HPDE6-E6E7 (cell line): Measurements from ENCODE around the gene ANTXR1.

Experiments used
- DNase-seq: peaks from one replicate; pipeline ENCODE4 v3.0.0; 2011; ENCODE audit warnings: missing footprints; ENCODE audit errors: extremely low spot score

ANTXR1 gene

DNA sequence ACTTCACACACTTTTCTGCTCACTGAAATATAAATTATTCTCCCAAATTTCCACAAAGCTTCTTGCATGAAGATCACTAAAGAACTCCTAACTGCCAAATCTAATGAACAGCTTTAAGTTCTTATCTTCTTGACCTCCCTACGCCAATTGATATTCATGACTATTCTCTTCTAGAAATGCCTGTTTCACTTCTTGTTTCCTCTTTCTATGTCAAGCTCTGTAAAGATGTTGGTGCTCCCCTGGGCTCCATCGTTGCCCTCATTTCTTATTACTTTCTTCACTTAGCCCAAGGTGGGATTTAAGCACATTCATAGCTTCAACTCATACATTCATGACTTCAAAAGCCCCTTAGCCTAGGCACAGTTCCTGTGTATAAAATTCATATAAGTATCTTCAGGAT, 9.2 kb upstream of the ANTXR1 start:
- no peak for DNase-seq

DNA sequence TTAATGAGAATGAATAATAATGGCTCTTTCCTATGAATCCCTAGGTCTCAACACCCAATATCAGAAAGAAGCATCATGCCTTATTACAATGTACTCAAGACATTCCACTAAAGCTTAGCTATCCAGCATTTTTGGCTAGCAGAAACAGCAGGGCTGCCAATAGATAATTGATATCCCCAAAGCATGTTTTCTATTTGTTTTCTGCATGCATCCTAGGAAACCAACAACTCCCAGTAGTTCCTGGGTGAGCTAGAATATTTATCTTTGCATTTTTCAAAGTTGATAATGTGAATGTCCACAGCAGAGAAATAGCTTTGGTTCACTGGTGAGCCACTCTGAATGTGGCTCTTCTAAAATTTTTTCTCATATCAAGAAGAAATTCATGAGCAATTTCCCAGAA, 5.8 kb upstream of the ANTXR1 start:
- DNase-seq = no peak

DNA sequence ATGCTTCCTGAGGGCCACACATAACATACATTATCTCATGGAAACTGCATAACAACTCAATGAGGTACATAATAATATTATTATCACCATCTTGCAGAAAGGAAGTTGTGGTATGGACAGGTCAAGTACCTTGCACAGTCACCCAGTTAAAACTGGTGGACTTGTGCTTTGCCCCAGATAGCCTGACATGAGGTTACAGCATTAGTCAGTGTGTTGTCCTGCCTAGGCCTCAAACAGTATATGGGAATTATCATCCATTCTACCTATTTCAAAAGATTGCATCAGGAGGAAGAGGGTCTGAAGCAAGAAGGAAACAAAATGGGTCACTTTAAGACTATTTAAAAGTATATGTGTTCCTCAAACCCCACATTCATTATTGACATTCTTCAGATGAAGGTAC, 5.4 kb upstream of the ANTXR1 start:
- DNase-seq = no peak

DNA sequence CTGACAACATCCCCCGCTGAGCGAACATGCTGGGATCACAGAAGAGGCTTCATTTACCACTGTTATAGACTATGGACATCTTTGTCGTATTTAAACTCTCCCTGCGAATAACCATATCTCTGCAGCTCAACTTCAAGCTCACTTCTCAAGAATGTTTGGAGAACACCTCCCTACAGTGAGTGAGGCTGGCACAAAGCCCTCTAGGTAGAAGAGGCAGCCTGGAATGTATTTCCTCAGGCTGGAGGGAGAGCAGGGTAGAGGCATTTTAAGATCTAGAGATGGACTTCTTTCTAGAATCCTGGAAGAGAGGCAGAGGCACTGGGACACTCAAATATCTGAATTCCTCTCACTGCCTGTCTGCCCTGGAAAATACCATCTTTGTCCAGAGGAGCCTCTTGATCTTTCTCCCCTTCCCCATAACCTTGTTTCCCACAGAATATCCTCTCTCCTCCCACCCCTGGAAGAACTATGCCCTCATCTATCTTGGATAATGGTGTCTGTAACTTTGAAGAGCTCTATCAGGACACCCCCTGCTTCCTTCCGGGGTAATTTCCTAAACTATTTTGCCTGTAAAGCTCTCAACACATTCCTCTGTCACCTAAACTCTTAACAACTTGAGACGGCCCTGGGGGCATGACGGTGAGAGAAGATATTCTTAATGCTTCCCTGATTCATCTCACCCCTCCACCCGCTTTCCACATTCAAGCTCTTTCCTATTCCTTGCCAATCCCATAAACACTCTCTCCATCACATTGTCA, 2.4 kb upstream of the ANTXR1 start:
- no peak for DNase-seq

DNA sequence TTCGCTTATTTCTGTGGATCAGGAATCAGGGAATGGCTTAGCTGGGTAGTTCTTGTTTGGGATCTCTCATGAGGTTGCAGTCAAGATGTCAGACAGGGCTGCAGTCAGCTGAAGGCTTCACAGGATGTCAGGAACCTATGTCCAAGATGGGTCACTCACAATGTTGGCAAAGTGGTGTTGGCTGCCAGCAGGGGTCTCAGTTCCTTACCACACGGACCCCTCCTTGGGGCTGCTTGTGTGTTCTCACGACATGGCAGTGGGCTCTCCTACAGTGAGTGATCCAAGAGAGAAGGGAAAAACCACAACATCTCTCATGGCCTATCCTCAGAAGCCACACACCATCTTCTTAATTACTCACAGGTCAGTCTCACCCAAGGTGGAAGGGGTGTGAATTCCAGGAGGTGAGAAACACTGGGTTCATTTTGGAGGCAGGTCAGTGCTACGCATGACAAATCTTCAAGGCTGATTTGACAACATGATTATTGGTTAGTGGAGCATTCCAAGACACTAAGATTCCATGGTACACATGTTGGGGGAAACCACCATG, 1.3 kb upstream of the ANTXR1 start:
- DNase-seq = no peak

DNA sequence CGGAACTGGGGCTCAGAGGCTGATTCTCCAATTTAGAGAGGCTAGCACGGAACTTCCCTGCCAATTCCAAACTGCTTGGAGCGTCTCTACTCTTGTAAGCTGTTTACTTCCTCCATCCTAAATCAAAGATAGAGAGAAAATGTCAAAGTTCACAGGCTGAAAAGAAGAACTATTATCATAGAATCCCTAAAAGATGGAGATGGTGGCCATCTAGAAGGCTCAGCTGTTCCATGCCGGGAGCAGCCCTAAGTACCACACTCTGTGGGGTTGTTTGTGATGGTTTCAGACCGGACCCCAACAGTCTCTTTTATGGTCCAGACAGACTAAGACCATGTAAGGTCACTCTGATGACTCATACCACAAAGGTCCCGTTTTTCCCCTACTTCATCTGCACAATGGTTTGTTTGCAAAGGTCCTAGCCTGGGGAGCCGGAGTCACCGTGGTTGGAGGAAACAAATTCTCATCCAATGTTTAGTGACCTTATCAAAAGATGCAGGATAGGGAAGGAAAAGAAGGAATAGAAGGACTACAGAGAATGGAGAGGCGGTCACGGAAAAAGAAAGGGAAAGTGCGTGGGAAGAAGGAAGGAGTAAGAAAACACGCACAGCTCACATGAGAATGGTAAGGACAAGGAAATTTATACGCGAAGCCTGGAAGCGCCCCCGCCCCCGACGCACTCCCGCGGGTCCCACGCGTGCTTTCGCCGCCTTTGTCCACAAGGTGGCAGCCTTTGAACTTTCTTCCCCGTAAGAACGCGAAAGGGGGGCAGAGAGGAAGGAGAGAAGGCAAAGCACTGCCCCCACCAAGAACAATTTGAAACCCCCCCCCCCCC, 453 bp upstream of the ANTXR1 start:
- DNase-seq = no peak

DNA sequence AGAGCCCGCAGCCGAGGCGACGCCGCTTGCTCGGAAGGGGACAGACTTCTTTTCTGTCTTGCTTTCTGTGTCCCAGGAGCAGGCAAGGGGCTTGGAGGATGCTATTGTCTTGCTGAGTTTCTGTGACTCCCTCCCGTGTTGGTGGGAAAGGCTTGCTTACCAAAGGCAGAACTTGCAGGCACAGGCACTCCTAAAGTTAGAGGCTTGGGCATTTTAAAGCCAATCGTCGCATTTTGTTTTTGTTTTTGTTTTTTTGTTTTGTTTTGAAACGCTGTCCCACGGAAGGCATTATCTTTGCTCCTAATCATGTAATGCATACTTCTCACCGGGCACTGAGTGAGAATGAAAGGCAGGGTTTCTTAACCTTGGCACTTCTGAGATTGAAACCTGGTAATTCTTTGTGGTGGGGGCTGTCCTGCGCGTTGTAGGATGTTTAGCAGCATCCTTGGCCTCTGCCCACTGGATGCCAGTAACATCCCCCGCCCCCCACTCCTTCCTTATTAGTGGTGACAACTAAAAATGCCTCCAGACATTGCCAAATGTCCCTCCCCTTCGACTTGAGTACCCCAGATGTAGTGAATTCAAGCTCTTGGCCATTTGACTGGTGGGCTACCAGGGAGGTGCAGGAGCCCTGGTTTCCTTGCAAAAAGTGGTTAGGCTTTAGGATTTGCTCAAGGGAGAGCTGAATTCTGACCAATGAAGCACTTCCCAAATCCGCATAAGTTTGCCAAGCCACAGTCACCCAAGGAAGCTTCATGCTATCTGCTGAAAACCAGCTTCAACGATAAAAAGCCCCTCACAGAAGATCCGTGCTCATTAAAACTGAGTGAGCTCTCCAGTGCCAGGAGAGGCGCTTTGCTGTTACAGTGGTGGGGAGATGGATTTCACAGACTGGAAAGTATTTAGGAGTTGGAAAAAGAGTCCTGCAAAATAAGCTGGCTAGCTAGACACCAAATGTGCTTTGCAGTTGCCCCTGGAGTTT, 1.2 kb downstream of the ANTXR1 start:
- DNase-seq = no peak

DNA sequence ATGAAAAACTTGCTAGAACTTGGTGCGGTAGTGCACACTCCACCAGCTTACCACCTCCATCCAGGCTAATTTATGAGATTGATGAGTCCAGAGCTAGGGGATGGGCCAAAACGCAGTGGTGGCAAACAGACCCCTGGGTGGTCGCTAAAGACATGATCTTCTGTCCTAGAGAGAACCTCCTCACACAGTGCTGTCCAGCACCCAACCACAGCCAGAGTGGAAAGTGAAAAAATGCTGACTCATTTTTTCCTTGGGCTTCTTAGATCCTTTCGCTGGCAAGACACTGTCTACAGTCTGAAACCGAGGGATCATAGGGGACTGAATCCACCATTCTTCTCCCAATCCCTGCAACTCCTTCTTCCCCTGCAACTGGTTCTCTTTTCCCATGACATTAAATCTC, 4.1 kb downstream of the ANTXR1 start:
- no peak for DNase-seq

GRCh38 chr2:69017835-69018234, 4.9 kb downstream of the ANTXR1 start:
- DNase-seq = no peak

- no peak for DNase-seq
Observed at GRCh38 chr2:69018678-69019095, 5.7 kb downstream of the ANTXR1 start.

- no peak for DNase-seq
Observed at GRCh38 chr2:69020496-69021426, 7.8 kb downstream of the ANTXR1 start.

DNA sequence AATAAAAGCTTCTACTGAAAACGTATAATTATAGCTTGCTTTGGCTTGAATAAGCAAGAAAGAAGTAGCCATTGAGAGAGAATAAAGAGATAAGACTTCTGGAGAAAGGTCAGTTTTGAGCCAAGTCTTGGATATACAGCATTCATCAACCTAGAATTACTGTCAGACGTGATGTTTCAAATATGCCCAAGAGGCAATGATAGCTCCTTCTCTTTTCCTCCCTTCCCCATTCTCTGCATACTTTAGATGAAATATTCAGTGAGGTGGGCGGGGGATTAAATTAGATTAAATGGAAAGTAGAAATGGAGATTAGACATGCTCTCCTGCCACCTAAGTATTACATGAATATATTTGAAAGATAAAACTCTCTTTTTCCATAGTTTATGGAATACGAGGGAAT, 8.7 kb downstream of the ANTXR1 start:
- DNase-seq = no peak

- peak; percentile 69 for DNase-seq
Observed at GRCh38 chr2:69022548-69022947, 9.6 kb downstream of the ANTXR1 start.

DNA sequence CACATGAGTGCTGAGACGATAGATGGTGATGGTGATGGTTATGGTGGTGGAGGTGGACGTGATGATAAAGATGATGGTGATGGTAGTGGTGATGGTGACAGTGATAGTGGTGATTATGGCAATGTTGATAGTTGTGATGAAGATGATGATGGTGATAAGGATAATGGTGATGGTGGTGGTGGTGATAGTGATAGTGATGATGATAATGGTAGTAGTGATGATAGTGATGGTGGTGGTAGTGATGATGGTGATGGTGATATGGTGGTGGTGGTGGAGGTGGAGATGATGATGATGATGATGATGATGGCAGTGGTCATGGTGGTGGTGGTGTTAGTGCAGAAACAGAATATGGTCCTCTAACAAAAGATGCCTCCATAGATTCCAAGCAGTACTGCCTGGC, 10.3 kb downstream of the ANTXR1 start:
- no peak for DNase-seq

DNA sequence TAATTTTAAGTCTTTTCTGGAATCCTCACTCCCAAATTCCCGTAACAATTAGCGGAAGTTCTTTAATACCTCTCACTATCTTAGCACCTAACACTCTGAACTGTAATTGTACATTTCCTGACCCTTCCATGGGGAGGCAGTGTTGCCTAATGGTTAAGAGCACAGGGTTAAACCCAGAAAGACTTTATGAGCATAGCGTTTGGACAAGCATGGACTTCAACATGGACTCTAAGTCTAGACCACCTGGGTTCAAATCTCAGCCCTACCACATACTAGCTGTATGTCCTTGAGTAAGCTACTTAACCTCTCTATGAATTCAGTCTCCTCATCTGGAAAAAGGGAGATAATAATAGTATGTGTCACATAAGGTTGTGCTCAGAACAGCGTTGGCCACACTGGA, 13.0 kb downstream of the ANTXR1 start:
- DNase-seq = peak; percentile 37

GRCh38 chr2:69026691-69027459, 13.9 kb downstream of the ANTXR1 start:
- no peak for DNase-seq

DNA sequence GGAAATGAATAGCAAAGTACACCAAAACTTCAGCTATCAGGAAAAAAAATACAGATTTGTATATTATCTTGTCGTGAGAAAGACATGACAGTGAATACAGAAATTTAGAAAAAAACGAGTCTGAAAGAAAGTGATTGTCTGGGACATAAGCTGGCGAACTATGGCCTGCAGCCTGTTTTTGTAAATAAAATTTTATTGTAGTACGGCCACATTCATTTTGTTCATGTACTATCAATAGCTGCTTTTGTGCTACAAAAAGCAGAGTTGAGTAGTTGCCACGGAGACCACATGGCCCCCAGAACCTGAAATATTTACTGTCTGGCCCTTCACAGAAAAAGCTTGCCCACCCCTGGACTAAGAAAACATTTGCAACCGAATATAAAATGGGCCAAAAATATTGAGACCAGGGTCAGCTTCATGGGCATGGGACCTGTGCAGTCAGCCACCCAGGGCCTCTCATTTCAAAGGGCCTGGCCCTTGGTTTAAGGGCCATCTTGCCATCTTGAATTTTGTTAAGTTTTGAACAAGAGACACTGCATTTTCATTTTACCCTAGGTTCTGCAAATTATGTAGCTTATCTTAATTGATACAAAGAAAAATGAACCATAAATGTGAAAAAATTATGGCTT, 17.9 kb downstream of the ANTXR1 start:
- DNase-seq = no peak

- no peak for DNase-seq
Observed at GRCh38 chr2:69031466-69031865, 18.5 kb downstream of the ANTXR1 start.

- no peak for DNase-seq
Observed at GRCh38 chr2:69032336-69032735, 19.4 kb downstream of the ANTXR1 start.
